Endothelial cell of umbilical vein (primary cell): ENCODE data around the gene CDC42EP5.

Source experiments
- EZH2 ChIP-seq: IDR thresholded peaks from 2 replicates; pipeline ENCODE4 v1.6.1; 2012; ENCODE audit warnings: borderline replicate concordance, low read depth, mild to moderate bottlenecking, moderate library complexity, low read length, inconsistent platforms; ENCODE audit not compliant: severe bottlenecking
- POLR2A ChIP-seq: IDR thresholded peaks from 2 replicates; pipeline ENCODE4 v1.6.1; 2012; ENCODE audit warnings: low read depth, mild to moderate bottlenecking, control low read depth, low read length
- POLR2AphosphoS5 ChIP-seq: IDR thresholded peaks from 2 replicates; pipeline ENCODE4 v1.6.1; 2012; ENCODE audit warnings: low read depth, mild to moderate bottlenecking, control low read depth, low read length, moderate library complexity; ENCODE audit not compliant: insufficient read depth
- TF ChIP-seq, protein P1 (sequence below), 2 donors: IDR thresholded peaks; 1 replicate in 1 of 2; 2 replicates in 1 of 2; pipeline ENCODE4 v1.5.1; 2011; ENCODE audit warnings: low read length in 2 of 2, mild to moderate bottlenecking in 2 of 2, moderate library complexity in 2 of 2, control low read depth in 1 of 2, inconsistent platforms in 1 of 2, low read depth in 1 of 2; ENCODE audit not compliant: insufficient read depth in 1 of 2; ENCODE audit errors: extremely low read depth in 1 of 2

DNA sequence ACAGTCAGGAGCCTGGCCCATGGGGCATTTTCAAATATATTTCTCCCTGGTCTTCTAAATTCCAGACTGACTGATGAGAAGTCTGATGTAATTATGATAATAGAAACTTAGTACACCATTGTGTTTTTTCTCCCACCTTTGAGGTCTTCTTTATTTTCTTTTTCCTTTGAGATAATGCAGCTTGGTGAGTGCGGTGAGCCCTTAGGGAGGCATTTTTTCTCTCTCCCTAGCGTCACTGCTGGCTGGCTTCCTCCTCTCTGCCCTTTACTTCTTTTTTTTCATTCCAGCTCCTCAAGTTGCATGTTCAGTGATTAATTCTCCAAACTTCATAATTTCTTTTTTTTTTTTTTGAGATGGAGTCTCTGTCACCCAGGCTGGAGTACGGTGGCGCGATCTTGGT lies 12.8 kb upstream of the CDC42EP5 start:
- TF ChIP-seq EZH2, result no peak
- TF ChIP-seq POLR2A, result no peak
- TF ChIP-seq, protein P1, sequence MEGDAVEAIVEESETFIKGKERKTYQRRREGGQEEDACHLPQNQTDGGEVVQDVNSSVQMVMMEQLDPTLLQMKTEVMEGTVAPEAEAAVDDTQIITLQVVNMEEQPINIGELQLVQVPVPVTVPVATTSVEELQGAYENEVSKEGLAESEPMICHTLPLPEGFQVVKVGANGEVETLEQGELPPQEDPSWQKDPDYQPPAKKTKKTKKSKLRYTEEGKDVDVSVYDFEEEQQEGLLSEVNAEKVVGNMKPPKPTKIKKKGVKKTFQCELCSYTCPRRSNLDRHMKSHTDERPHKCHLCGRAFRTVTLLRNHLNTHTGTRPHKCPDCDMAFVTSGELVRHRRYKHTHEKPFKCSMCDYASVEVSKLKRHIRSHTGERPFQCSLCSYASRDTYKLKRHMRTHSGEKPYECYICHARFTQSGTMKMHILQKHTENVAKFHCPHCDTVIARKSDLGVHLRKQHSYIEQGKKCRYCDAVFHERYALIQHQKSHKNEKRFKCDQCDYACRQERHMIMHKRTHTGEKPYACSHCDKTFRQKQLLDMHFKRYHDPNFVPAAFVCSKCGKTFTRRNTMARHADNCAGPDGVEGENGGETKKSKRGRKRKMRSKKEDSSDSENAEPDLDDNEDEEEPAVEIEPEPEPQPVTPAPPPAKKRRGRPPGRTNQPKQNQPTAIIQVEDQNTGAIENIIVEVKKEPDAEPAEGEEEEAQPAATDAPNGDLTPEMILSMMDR (IDR thresholded peaks at IDR 0.05; ENCODE audit: extremely low read depth in 1 of 2, insufficient read depth in 1 of 2, low read depth in 1 of 2, low read length in 2 of 2), result no peak
- TF ChIP-seq POLR2AphosphoS5, result no peak
